Peyer's patch (tissue), 4 donors: ENCODE measurements around the gene ENC1.

ENCODE experiments used
- CTCF ChIP-seq, 6 experiments: fragments of 450-650 bp in 4 of 6; fragments of 200-600 bp in 2 of 6; sonication (generic) in 1 of 6; IDR thresholded peaks; one replicate each; pipeline ENCODE4 v1.5.1; 2017 to 2019; ENCODE audit warnings: antibody characterized with exemption in 6 of 6, mild to moderate bottlenecking in 3 of 6, moderate library complexity in 1 of 6
- POLR2A ChIP-seq, 2 donors: fragments of 450-650 bp; IDR thresholded peaks; one replicate each; pipeline ENCODE4 v1.5.1; 2017; ENCODE audit warnings: antibody characterized with exemption in 2 of 2, mild to moderate bottlenecking in 2 of 2, moderate library complexity in 2 of 2

DNA sequence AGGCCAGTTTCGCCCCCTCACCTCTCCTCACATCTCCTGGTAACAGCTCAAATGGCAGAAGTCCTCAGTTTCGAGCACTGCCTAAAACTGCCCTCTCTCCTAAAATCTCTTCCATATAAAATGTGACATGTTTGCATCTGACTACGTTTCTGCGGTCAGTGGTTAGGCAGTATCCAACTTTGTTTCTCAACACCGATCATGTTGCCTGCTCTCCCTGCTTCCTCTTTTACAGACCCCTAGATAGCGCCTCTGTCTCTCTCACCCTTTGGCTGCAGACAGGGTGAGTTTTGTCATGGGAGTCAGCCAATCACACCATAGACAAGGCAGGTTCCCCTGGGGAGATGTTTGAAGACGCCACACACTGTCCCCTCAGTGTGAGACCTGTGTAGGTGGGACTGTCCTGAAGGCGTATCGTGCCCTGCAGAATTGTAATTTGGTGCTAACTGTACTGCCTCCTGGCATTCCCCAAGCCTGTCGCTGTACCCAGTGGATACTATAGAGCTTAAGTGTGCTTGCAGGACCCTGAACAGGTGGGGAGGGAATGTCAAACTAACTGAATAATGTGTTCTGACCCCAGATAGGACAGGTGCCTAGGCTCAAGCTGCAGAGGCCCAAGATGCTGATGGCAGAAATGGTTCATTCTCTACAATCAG, 45.6 kb upstream of the ENC1 start:
- TF ChIP-seq CTCF (IDR thresholded peaks at IDR 0.05) (no peak), POLR2A (IDR thresholded peaks at IDR 0.05) (no peak)
